HTR-8/SVneo (cell line): ENCODE results near the gene BTF3L4.

Experiments
- DNase-seq: peaks from one replicate; pipeline ENCODE4 v3.0.0; 2011; ENCODE audit warnings: low spot score, mixed read lengths; ENCODE audit not compliant: insufficient read length
- FAIRE-seq: peaks from 2 replicates; lab custom pipeline; 2011; peaks lifted over from hg19 to GRCh38; lab: Jason Lieb, UNC

BTF3L4 gene

GRCh38 chr1:52119301-52120079 is 63.4 kb downstream of the BTF3L4 start:
- FAIRE-seq, result no peak
- DNase-seq, result no peak

GRCh38 chr1:52122384-52122783 is 66.3 kb downstream of the BTF3L4 start:
- FAIRE-seq (no peak), DNase-seq (no peak)

- FAIRE-seq, result no peak
- DNase-seq, result no peak
Observed at GRCh38 chr1:52123622-52124021, 67.5 kb downstream of the BTF3L4 start.

- FAIRE-seq, result no peak
- DNase-seq, result no peak
Observed at GRCh38 chr1:52125736-52126359, 69.8 kb downstream of the BTF3L4 start.

GRCh38 chr1:52127181-52128180 is 71.4 kb downstream of the BTF3L4 start:
- DNase-seq, result peak; percentile 63

GRCh38 chr1:52139817-52140540 is 83.9 kb downstream of the BTF3L4 start:
- FAIRE-seq, result no peak
- peak; percentile 41 for DNase-seq

More at GRCh38 chr1:52127181-52128180, 71.4 kb downstream of the BTF3L4 start:
- peak; percentile 36 for FAIRE-seq
